HepG2 (cell line): ENCODE data around the gene PCP4L1. TPM values are rescaled to one million over a fixed set of nuclear protein-coding genes. Genes with fewer than 3 reads are reported as not detected.
A peak's percentile ranks its signal among the peaks of the same experiment; 100 is the strongest.

ENCODE experiments used
- BRCA1 ChIP-seq: sonication (generic); formaldehyde crosslinking; IDR thresholded peaks from 2 replicates; pipeline ENCODE4 v1.4.0; 2020; ENCODE audit warnings: missing genetic modification reagents
- CREB1 ChIP-seq, 2 experiments: fragments of 450-650 bp in 1 of 2; IDR thresholded peaks; 2 replicates each; pipeline ENCODE4 v1.6.1; 2016 to 2017; ENCODE audit warnings: control low read depth in 1 of 2, mild to moderate bottlenecking in 1 of 2, missing compliant biosample characterization in 1 of 2, missing genetic modification characterization in 1 of 2
- DR1 ChIP-seq: sonication (generic); formaldehyde crosslinking; IDR thresholded peaks from 2 replicates; pipeline ENCODE4 v1.8.0; 2021; ENCODE audit warnings: mild to moderate bottlenecking, missing genetic modification reagents, inconsistent platforms
- FOSL1 ChIP-seq: sonication (generic); formaldehyde crosslinking; IDR thresholded peaks from 2 replicates; pipeline ENCODE4 v1.9.0; 2021; ENCODE audit warnings: missing genetic modification reagents, borderline replicate concordance
- KAT8 ChIP-seq: IDR thresholded peaks from 2 replicates; pipeline ENCODE4 v1.6.1; 2016; ENCODE audit warnings: missing genetic modification reagents, missing compliant biosample characterization
- KMT2A ChIP-seq: sonication (generic); formaldehyde crosslinking; IDR thresholded peaks from 2 replicates; pipeline ENCODE4 v1.4.0; 2020; ENCODE audit warnings: missing genetic modification reagents
- MTA3 ChIP-seq: sonication (generic); formaldehyde crosslinking; IDR thresholded peaks from 2 replicates; pipeline ENCODE4 v1.4.0; 2020; ENCODE audit warnings: missing genetic modification reagents
- POLR2G ChIP-seq: fragments of 200-400 bp; formaldehyde crosslinking; IDR thresholded peaks from 2 replicates; pipeline ENCODE4 v1.6.1; 2018; ENCODE audit warnings: mild to moderate bottlenecking, low read depth, low read length, moderate library complexity
- RBM22 ChIP-seq: fragments of 200-400 bp; formaldehyde crosslinking; optimal IDR thresholded peaks from 2 replicates; pipeline ENCODE3; 2017; ENCODE audit warnings: mild to moderate bottlenecking, low read length, moderate library complexity
- RFXAP ChIP-seq: sonication (generic); formaldehyde crosslinking; IDR thresholded peaks from 2 replicates; pipeline ENCODE4 v1.4.0; 2020; ENCODE audit warnings: missing genetic modification reagents, borderline replicate concordance
- SPEN ChIP-seq: sonication (generic); formaldehyde crosslinking; IDR thresholded peaks from 2 replicates; pipeline ENCODE4 v1.5.1; 2020; ENCODE audit warnings: low read depth, mild to moderate bottlenecking, missing genetic modification reagents
- YEATS4 ChIP-seq: sonication (generic); formaldehyde crosslinking; IDR thresholded peaks from 2 replicates; pipeline ENCODE4 v1.4.0; 2020; ENCODE audit warnings: missing genetic modification reagents, borderline replicate concordance
- ZNF24 ChIP-seq: fragments of 450-650 bp; IDR thresholded peaks from 2 replicates; pipeline ENCODE4 v1.6.1; 2017; ENCODE audit warnings: antibody characterized with exemption, mild to moderate bottlenecking
- ZNF253 ChIP-seq: sonication (generic); formaldehyde crosslinking; IDR thresholded peaks from 2 replicates; pipeline ENCODE4 v1.8.0; 2022; ENCODE audit warnings: mild to moderate bottlenecking, missing genetic modification reagents, borderline replicate concordance
- polyA plus RNA-seq, 8 experiments: library from polyadenylated mRNA; depleted of rRNA in 3 of 8; stranded (reverse) in 7 of 8; unstranded in 1 of 8; fragments of >200 nt; fragmentation: Illumina TruSeq in 4 of 8; extraction: Trizol in 4 of 8; gene quantifications; 2 replicates each; pipeline versions ENCODE4 v1.2.1 to v1.2.3, GENCODE V29; 2011 to 2016; ENCODE audit warnings: low read depth in 4 of 8, missing spikeins in 1 of 8, mixed read lengths in 1 of 8; ENCODE audit not compliant: insufficient read depth in 1 of 8
- total RNA-seq, 5 experiments: library from RNA; depleted of rRNA; stranded (reverse); fragments of >200 nt; fragmentation: Illumina TruSeq; extraction: Trizol; gene quantifications; 2 replicates each; pipeline ENCODE4 v1.2.3, GENCODE V29; 2016; ENCODE audit warnings: low read depth in 1 of 5
- TF ChIP-seq, protein P1 (sequence below): IDR thresholded peaks from 2 replicates; pipeline ENCODE4 v1.6.1; 2016; ENCODE audit warnings: low read depth, missing genetic modification reagents, missing compliant biosample characterization
- TF ChIP-seq, protein P2 (sequence below): sonication (generic); formaldehyde crosslinking; IDR thresholded peaks from 2 replicates; pipeline ENCODE4 v1.4.0; 2020; ENCODE audit warnings: missing genetic modification reagents, borderline replicate concordance

PCP4L1 gene
- total and polyA plus RNA-seq, 2 of the 13 experiments (the other 11 are each of a cell fraction or from before 2014, with no cell fraction given): 0.28 TPM; not detected in 1

GRCh38 chr1:161216945-161217712, 41.4 kb upstream of the PCP4L1 start (continued):
- TF ChIP-seq RFXAP (CRISPR knock-in tag) (no peak), RBM22 (no peak), DR1 (CRISPR knock-in tag) (no peak), KAT8 (no peak), SPEN (CRISPR knock-in tag) (0 out of 2 replicates have a peak, but pooled peaks have one; percentile 22), MTA3 (CRISPR knock-in tag) (no peak), ZNF24 (no peak), BRCA1 (no peak), CREB1 (IDR thresholded peaks at IDR 0.05) (0 out of 2 replicates have a peak, but pooled peaks have one; percentile 27), CREB1 (CRISPR knock-in tag; IDR thresholded peaks at IDR 0.05) (no peak; the same call in 1 of the 2 replicates), ZNF253 (CRISPR knock-in tag) (no peak), POLR2G (0 out of 2 replicates have a peak, but pooled peaks have one; percentile 11), YEATS4 (no peak), FOSL1 (CRISPR knock-in tag) (no peak), KMT2A (CRISPR knock-in tag) (no peak)
- TF ChIP-seq, protein P1, sequence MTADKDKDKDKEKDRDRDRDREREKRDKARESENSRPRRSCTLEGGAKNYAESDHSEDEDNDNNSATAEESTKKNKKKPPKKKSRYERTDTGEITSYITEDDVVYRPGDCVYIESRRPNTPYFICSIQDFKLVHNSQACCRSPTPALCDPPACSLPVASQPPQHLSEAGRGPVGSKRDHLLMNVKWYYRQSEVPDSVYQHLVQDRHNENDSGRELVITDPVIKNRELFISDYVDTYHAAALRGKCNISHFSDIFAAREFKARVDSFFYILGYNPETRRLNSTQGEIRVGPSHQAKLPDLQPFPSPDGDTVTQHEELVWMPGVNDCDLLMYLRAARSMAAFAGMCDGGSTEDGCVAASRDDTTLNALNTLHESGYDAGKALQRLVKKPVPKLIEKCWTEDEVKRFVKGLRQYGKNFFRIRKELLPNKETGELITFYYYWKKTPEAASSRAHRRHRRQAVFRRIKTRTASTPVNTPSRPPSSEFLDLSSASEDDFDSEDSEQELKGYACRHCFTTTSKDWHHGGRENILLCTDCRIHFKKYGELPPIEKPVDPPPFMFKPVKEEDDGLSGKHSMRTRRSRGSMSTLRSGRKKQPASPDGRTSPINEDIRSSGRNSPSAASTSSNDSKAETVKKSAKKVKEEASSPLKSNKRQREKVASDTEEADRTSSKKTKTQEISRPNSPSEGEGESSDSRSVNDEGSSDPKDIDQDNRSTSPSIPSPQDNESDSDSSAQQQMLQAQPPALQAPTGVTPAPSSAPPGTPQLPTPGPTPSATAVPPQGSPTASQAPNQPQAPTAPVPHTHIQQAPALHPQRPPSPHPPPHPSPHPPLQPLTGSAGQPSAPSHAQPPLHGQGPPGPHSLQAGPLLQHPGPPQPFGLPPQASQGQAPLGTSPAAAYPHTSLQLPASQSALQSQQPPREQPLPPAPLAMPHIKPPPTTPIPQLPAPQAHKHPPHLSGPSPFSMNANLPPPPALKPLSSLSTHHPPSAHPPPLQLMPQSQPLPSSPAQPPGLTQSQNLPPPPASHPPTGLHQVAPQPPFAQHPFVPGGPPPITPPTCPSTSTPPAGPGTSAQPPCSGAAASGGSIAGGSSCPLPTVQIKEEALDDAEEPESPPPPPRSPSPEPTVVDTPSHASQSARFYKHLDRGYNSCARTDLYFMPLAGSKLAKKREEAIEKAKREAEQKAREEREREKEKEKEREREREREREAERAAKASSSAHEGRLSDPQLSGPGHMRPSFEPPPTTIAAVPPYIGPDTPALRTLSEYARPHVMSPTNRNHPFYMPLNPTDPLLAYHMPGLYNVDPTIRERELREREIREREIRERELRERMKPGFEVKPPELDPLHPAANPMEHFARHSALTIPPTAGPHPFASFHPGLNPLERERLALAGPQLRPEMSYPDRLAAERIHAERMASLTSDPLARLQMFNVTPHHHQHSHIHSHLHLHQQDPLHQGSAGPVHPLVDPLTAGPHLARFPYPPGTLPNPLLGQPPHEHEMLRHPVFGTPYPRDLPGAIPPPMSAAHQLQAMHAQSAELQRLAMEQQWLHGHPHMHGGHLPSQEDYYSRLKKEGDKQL (CRISPR knock-in tag): no peak
- TF ChIP-seq, protein P2, sequence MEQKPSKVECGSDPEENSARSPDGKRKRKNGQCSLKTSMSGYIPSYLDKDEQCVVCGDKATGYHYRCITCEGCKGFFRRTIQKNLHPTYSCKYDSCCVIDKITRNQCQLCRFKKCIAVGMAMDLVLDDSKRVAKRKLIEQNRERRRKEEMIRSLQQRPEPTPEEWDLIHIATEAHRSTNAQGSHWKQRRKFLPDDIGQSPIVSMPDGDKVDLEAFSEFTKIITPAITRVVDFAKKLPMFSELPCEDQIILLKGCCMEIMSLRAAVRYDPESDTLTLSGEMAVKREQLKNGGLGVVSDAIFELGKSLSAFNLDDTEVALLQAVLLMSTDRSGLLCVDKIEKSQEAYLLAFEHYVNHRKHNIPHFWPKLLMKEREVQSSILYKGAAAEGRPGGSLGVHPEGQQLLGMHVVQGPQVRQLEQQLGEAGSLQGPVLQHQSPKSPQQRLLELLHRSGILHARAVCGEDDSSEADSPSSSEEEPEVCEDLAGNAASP (CRISPR knock-in tag): 0 out of 2 replicates have a peak, but pooled peaks have one; percentile 5
